Ishikawa (cell line): ENCODE results near the gene OCEL1.
A peak's percentile ranks its signal among the peaks of the same experiment; 100 is the strongest.

Experiments
- CEBPB ChIP-seq: IDR thresholded peaks from 2 replicates; pipeline ENCODE4 v1.6.1; 2012
- CREB1 ChIP-seq: IDR thresholded peaks from 2 replicates; pipeline ENCODE4 v1.6.1; 2012; ENCODE audit warnings: low read depth
- EGR1 ChIP-seq: IDR thresholded peaks from 2 replicates; pipeline ENCODE4 v1.6.1; 2012
- EP300 ChIP-seq: IDR thresholded peaks from 2 replicates; pipeline ENCODE4 v1.6.1; 2012; ENCODE audit warnings: borderline replicate concordance
- FOXM1 ChIP-seq: IDR thresholded peaks from 2 replicates; pipeline ENCODE4 v1.6.1; 2012; ENCODE audit warnings: low read depth, borderline replicate concordance
- MAX ChIP-seq: IDR thresholded peaks from 2 replicates; pipeline ENCODE4 v1.6.1; 2012
- NFIC ChIP-seq: IDR thresholded peaks from 2 replicates; pipeline ENCODE4 v1.6.1; 2012
- RAD21 ChIP-seq: IDR thresholded peaks from 2 replicates; pipeline ENCODE4 v1.6.1; 2012; ENCODE audit warnings: low read depth
- REST ChIP-seq: IDR thresholded peaks from 2 replicates; pipeline ENCODE4 v1.6.1; 2012; ENCODE audit warnings: low read depth, mild to moderate bottlenecking
- TAF1 ChIP-seq: IDR thresholded peaks from 2 replicates; pipeline ENCODE4 v1.6.1; 2012; ENCODE audit warnings: low read depth, mild to moderate bottlenecking
- TCF12 ChIP-seq: IDR thresholded peaks from 2 replicates; pipeline ENCODE4 v1.6.1; 2012; ENCODE audit warnings: low read depth
- TEAD4 ChIP-seq: IDR thresholded peaks from 2 replicates; pipeline ENCODE4 v1.6.1; 2012
- USF1 ChIP-seq: IDR thresholded peaks from 2 replicates; pipeline ENCODE4 v1.6.1; 2012
- YY1 ChIP-seq: IDR thresholded peaks from 2 replicates; pipeline ENCODE4 v1.6.1; 2012; ENCODE audit warnings: low read depth
- ZBTB7A ChIP-seq: IDR thresholded peaks from 2 replicates; pipeline ENCODE4 v1.6.1; 2012; ENCODE audit warnings: low read depth

Gene OCEL1

GRCh38 chr19:17237747-17238706 lies 12.0 kb downstream of the OCEL1 start:
- no peak for TF ChIP-seq TAF1

GRCh38 chr19:17240062-17240752 lies 14.2 kb downstream of the OCEL1 start:
- TF ChIP-seq CEBPB (no peak), FOXM1 (no peak), EP300 (no peak), TAF1 (no peak), USF1 (no peak), REST (no peak), ZBTB7A (no peak), RAD21 (no peak), MAX (no peak)

GRCh38 chr19:17240826-17241399 lies 14.9 kb downstream of the OCEL1 start:
- TF ChIP-seq EP300 (no peak), TEAD4 (no peak), TCF12 (no peak), EGR1 (no peak), RAD21 (no peak)

- TF ChIP-seq CREB1 (no peak), EP300 (peak; percentile 65), TCF12 (peak; percentile 66), EGR1 (no peak), YY1 (no peak), RAD21 (no peak), ZBTB7A (peak; percentile 79; the same call in 1 of the 2 replicates), NFIC (0 out of 2 replicates have a peak, but pooled peaks have one; percentile 7), USF1 (no peak), REST (no peak)
Observed at GRCh38 chr19:17242431-17243208, 16.6 kb downstream of the OCEL1 start.

GRCh38 chr19:17243211-17243829 lies 17.3 kb downstream of the OCEL1 start:
- no peak for TF ChIP-seq EGR1
- no peak for TF ChIP-seq CEBPB
- TF ChIP-seq TEAD4, result no peak
- TF ChIP-seq NFIC, result no peak
- no peak for TF ChIP-seq RAD21
- TF ChIP-seq FOXM1, result no peak
- no peak for TF ChIP-seq REST
- TF ChIP-seq USF1, result no peak
- no peak for TF ChIP-seq CREB1
- TF ChIP-seq TAF1, result no peak
